Mammary epithelial cell (primary cell): ENCODE results near the gene GPX4.

Experiments used
- EZH2 ChIP-seq: IDR thresholded peaks from 2 replicates; pipeline ENCODE4 v1.6.1; 2012; ENCODE audit warnings: low read length, inconsistent platforms, borderline replicate concordance
- TF ChIP-seq, protein P1 (sequence below), 2 donors: IDR thresholded peaks in 1 of 2; conservative IDR thresholded peaks in 1 of 2; 2 replicates each; pipeline ENCODE4 v1.5.1; 2011 to 2012; ENCODE audit warnings: inconsistent platforms in 2 of 2, low read length in 2 of 2, mild to moderate bottlenecking in 2 of 2, control low read depth in 1 of 2, low read depth in 1 of 2; ENCODE audit not compliant: insufficient read depth in 1 of 2; ENCODE audit errors: extremely low read depth in 1 of 2

DNA sequence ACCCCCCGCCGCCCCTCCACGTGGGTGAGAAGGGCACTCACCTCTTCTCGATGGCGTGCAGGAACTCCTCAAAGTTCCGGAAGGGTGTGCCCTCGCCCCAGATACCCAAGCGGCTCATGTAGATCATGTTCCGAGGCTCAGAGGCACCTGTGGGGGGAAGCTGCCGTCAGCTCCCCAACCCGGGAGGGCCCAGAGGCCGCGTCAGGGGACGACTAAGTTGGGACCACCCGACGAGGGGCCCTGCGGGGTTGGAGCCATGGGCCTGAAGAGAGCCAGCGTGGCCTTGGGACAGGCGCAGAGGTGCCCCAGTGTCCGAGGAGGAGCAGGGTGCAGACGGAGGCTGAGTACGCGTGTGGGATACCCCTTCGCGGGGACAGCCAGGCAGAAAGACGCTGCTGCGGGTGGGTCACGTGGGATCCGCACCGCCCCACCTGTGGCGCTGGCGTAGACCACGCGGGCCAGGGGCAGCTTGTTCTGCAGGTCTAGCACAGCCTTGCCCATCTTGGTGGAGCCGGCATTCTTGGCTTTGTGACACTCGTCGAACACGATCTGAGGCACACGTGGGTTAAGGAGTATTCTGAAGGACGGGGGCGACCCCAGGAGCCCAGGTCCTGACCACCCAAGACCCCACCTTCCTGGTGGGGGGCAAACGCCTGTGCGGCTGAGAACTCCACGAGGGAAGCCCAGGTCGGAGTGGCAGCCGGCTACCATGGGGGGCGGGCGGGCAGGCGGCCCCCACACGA, 15.9 kb downstream of the GPX4 start:
- no peak for TF ChIP-seq EZH2
- TF ChIP-seq, protein P1, sequence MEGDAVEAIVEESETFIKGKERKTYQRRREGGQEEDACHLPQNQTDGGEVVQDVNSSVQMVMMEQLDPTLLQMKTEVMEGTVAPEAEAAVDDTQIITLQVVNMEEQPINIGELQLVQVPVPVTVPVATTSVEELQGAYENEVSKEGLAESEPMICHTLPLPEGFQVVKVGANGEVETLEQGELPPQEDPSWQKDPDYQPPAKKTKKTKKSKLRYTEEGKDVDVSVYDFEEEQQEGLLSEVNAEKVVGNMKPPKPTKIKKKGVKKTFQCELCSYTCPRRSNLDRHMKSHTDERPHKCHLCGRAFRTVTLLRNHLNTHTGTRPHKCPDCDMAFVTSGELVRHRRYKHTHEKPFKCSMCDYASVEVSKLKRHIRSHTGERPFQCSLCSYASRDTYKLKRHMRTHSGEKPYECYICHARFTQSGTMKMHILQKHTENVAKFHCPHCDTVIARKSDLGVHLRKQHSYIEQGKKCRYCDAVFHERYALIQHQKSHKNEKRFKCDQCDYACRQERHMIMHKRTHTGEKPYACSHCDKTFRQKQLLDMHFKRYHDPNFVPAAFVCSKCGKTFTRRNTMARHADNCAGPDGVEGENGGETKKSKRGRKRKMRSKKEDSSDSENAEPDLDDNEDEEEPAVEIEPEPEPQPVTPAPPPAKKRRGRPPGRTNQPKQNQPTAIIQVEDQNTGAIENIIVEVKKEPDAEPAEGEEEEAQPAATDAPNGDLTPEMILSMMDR (conservative IDR thresholded peaks at IDR 0.05 in 1 of 2, IDR thresholded peaks at IDR 0.05 in 1 of 2; ENCODE audit: extremely low read depth in 1 of 2, insufficient read depth in 1 of 2, low read depth in 1 of 2, low read length in 2 of 2), result no peak
